Fibroblast of gingiva (primary cell): ENCODE measurements around the gene ANKRD29.
"Not testable (repeated sequence)": the region's sequence is repeated elsewhere in the genome, so short reads cannot be mapped to it uniquely, and the experiment has no call there.

Source experiments
- DNase-seq: peaks from one replicate; pipeline ENCODE4 v3.0.0-alpha.2; 2011; ENCODE audit warnings: low read depth

The ANKRD29 gene

GRCh38 chr18:23616258-23616657, 46.5 kb downstream of the ANKRD29 start:
- no peak for DNase-seq

GRCh38 chr18:23614891-23615290, 47.8 kb downstream of the ANKRD29 start:
- DNase-seq: no peak

- DNase-seq: no peak
Measured at GRCh38 chr18:23614413-23614812, 48.3 kb downstream of the ANKRD29 start.

GRCh38 chr18:23613091-23613475, 49.6 kb downstream of the ANKRD29 start:
- not testable (repeated sequence) for DNase-seq

- no peak for DNase-seq
Measured at GRCh38 chr18:23612434-23613090, 50.1 kb downstream of the ANKRD29 start.

GRCh38 chr18:23609390-23610023, 53.2 kb downstream of the ANKRD29 start:
- no peak for DNase-seq

- DNase-seq: no peak
Measured at GRCh38 chr18:23608211-23608610, 54.5 kb downstream of the ANKRD29 start.

- DNase-seq: no peak
Measured at GRCh38 chr18:23605941-23606340, 56.8 kb downstream of the ANKRD29 start.

GRCh38 chr18:23599809-23600208, 62.9 kb downstream of the ANKRD29 start:
- DNase-seq: no peak

- DNase-seq: no peak
Measured at GRCh38 chr18:23596183-23596582, 66.5 kb downstream of the ANKRD29 start.

- DNase-seq: no peak
Measured at GRCh38 chr18:23595591-23595990, 67.1 kb downstream of the ANKRD29 start.

GRCh38 chr18:23593720-23594119, 69.0 kb downstream of the ANKRD29 start:
- DNase-seq: peak; percentile 88

- no peak for DNase-seq
Measured at GRCh38 chr18:23592911-23593310, 69.8 kb downstream of the ANKRD29 start.

GRCh38 chr18:23591011-23591410, 71.7 kb downstream of the ANKRD29 start:
- DNase-seq: peak; percentile 60

- DNase-seq: peak; percentile 81
Measured at GRCh38 chr18:23588836-23589560, 73.7 kb downstream of the ANKRD29 start.

GRCh38 chr18:23587220-23587642, 75.5 kb downstream of the ANKRD29 start:
- no peak for DNase-seq

- DNase-seq: peak; percentile 95
Measured at GRCh38 chr18:23586249-23587196, 76.2 kb downstream of the ANKRD29 start, which contains the start of gene NPC1. NPC1 (minus strand) TSS chr18:23586506; CDS start chr18:23586343, 163 bp downstream.

GRCh38 chr18:23585897-23586248, 76.8 kb downstream of the ANKRD29 start:
- no peak for DNase-seq

- peak; percentile 7 for DNase-seq
Measured at GRCh38 chr18:23585007-23585871, 77.5 kb downstream of the ANKRD29 start.

- DNase-seq: no peak
Measured at GRCh38 chr18:23584019-23584983, 78.4 kb downstream of the ANKRD29 start.
